HG02678 (cell line): Measurements from ENCODE around the gene NADK2.
A peak's percentile ranks its signal among the peaks of the same experiment; 100 is the strongest.
"Not testable (repeated sequence)": the region's sequence is repeated elsewhere in the genome, so short reads cannot be mapped to it uniquely, and the experiment has no call there.

ENCODE experiments used
- ATAC-seq: cut with Tn5 transposase; IDR thresholded peaks from one replicate; pipeline ENCODE4 v1.9.1; 2021; ENCODE audit warnings: mild to moderate bottlenecking, moderate library complexity; ENCODE audit not compliant: unreplicated experiment

The NADK2 gene

GRCh38 chr5:36241631-36242533 is at the start of gene NADK2:
Gene NADK2 (minus strand): TSS chr5:36241925. CDS start chr5:36241798, 127 bp downstream.
- peak; percentile 87 for ATAC-seq

GRCh38 chr5:36285837-36286615 is 44.3 kb upstream of the NADK2 start:
- no peak for ATAC-seq

GRCh38 chr5:36283775-36284174 is 42.0 kb upstream of the NADK2 start:
- ATAC-seq: not testable (repeated sequence)

- ATAC-seq: no peak
Observed at GRCh38 chr5:36281626-36282025, 39.9 kb upstream of the NADK2 start.

GRCh38 chr5:36279054-36279698 is 37.5 kb upstream of the NADK2 start:
- no peak for ATAC-seq

GRCh38 chr5:36277521-36278176 is 35.9 kb upstream of the NADK2 start:
- ATAC-seq: no peak

- ATAC-seq: no peak
Observed at GRCh38 chr5:36276864-36277263, 35.1 kb upstream of the NADK2 start.

- no peak for ATAC-seq
Observed at GRCh38 chr5:36273809-36274526, 32.2 kb upstream of the NADK2 start.

GRCh38 chr5:36272136-36272690 is 30.5 kb upstream of the NADK2 start:
- no peak for ATAC-seq

- ATAC-seq: no peak
Observed at GRCh38 chr5:36270876-36271575, 29.3 kb upstream of the NADK2 start.

GRCh38 chr5:36270175-36270574 is 28.4 kb upstream of the NADK2 start:
- no peak for ATAC-seq

GRCh38 chr5:36269478-36269877 is 27.8 kb upstream of the NADK2 start:
- ATAC-seq: no peak

GRCh38 chr5:36267905-36268304 is 26.2 kb upstream of the NADK2 start:
- ATAC-seq: no peak

- ATAC-seq: no peak
Observed at GRCh38 chr5:36264202-36264760, 22.6 kb upstream of the NADK2 start.

- no peak for ATAC-seq
Observed at GRCh38 chr5:36261186-36261585, 19.5 kb upstream of the NADK2 start.

GRCh38 chr5:36253575-36253974 is 11.8 kb upstream of the NADK2 start:
- no peak for ATAC-seq

GRCh38 chr5:36252722-36253365 is 11.1 kb upstream of the NADK2 start:
- no peak for ATAC-seq

- no peak for ATAC-seq
Observed at GRCh38 chr5:36251218-36251617, 9.5 kb upstream of the NADK2 start.

GRCh38 chr5:36250427-36250826 is 8.7 kb upstream of the NADK2 start:
- no peak for ATAC-seq
